ENCODE results near the gene AP5Z1. TPM values are rescaled to one million over a fixed set of nuclear protein-coding genes. Genes with fewer than 3 reads are reported as not detected.

Gene AP5Z1
- polyA plus RNA-seq, 3 donors = 30.8 to 75.2 (median 33.8) TPM

DNA sequence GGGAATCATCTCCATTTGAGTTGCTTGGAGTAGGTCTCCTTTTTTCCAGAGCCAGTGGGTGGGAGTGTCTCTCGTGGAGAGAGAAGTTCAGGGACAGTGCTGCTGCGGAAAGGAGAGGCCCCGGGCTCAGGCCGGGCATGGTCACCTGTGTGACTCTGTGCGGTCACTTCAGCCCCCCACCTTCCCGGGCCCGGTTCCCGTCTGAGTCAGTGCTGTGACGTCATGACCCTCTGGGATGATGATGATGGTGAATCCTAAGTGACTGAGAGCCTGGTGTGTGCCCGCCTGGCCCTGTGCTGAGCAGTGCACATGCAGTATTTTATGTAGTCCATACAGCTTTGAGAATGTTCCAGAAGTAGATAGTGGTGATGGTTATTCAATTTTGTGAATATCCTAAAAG, 32.6 kb upstream of the AP5Z1 start:
- H3K36me3 ChIP-seq (replicated peaks in 1 of 2; ENCODE audit: control insufficient read depth in 1 of 2, insufficient read depth in 2 of 2, low read length in 2 of 2) = peaks cover 21 to 28% of the 10 kb centered on the region in 2 donors
- DNase-seq = no peak
- H4K20me1 ChIP-seq (ENCODE audit: insufficient read depth, low read length) = peaks cover 17% of the 10 kb centered on the region
- no peaks in the 10 kb centered on the region for H3K27me3 ChIP-seq (ENCODE audit: control insufficient read depth in 2 of 2, insufficient read depth in 2 of 2, low read length in 2 of 2)
- peaks cover 71% of the 10 kb centered on the region for H3K79me2 ChIP-seq (ENCODE audit: insufficient read depth, low read length)
- H3K27me3 Mint-ChIP-seq (ENCODE audit: low read depth in 3 of 3) = peaks cover 0 to 2% (median 0%) of the 10 kb centered on the region in 3 donors
- no peaks in the 10 kb centered on the region for H3K9me3 ChIP-seq (replicated peaks in 1 of 2; ENCODE audit: control insufficient read depth in 1 of 2, insufficient read depth in 1 of 2, low read length in 2 of 2)
- H3K4me2 ChIP-seq (replicated peaks; ENCODE audit: extremely low read depth, low read length, poor library complexity, severe bottlenecking) = no peak overlapping the region
- WGBS (ENCODE audit: insufficient coverage) = 95% methylated on average over 10 of the region's 10 CpGs
- H3K4me1 Mint-ChIP-seq = peaks cover 54% of the 10 kb centered on the region
- H3K36me3 Mint-ChIP-seq = peaks cover 31 to 54% of the 10 kb centered on the region in 2 donors
- peaks cover 0 to 3% (median 0%) of the 10 kb centered on the region in 7 donors for H3K9me3 Mint-ChIP-seq
- no peak overlapping the region for H3K9ac ChIP-seq (ENCODE audit: insufficient read depth, low read length, poor library complexity, severe bottlenecking)
- H3K4me3 ChIP-seq (replicated peaks in 1 of 3; ENCODE audit: low read depth in 2 of 3, low read length in 3 of 3) = no peak overlapping the region
- intact Hi-C loops (cut with micrococcal nuclease) = no loop called here
- H2AFZ ChIP-seq (ENCODE audit: insufficient read depth, low read depth, low read length, poor library complexity, severe bottlenecking) = no peak overlapping the region
- H3K27ac ChIP-seq (ENCODE audit: low read depth in 1 of 2, low read length in 2 of 2) = peak overlapping the region in 1 of 2 donors; percentile 20
- H3K4me3 Mint-ChIP-seq = no peak overlapping the region
- no peak for TF ChIP-seq CTCF (IDR thresholded peaks at IDR 0.05)
- H3K27ac Mint-ChIP-seq = peak overlapping the region in 2 of 7 donors; percentile 40 to 51
- peaks cover 43 to 49% of the 10 kb centered on the region in 2 donors for H3K4me1 ChIP-seq (ENCODE audit: control insufficient read depth in 1 of 2, insufficient read depth in 2 of 2, low read length in 2 of 2)

DNA sequence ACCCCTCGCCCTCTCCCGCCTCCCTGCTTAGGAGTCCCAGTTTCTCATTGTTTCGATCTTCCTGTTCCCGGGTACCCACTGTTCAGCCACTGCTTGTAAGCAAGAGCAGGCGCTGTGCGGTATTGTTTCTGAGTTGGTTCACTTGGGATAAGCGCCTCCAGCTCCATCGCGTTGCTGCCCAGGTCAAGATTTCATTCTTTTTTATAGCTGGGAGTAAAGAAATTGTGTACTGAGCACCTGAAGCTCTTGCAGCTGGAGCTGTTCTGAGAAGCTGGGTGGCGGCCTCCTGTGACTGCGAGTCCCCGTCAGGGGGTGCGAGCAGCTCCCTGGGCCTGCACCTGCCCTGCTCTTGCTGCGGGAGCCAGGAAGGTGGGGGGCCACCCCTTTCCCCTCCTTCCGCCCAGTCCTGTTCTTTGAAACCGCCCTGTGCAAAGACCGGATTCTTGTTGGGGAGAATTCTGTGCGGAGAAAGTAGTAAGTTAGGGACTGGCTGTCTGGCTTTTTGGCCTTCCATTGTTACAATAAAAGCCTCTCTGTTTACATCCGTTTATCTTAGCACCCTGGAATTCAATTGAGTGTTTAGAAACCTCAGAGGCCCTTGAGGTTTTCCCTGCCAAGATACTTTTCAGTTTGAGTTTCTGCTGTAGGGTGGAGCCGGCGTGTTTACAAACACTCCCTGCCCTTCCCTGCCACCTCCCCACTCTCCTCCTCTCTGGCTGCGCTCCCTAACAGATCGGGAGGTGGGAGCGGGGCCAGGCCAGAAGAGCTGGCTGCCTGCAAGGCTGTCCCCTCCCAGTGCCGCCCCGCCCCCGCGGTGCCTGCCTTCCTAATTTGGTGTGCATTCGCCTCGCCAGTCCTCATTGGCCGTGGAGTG, 30.8 kb upstream of the AP5Z1 start:
- no peak for TF ChIP-seq CTCF (IDR thresholded peaks at IDR 0.05)
- H3K36me3 ChIP-seq (replicated peaks in 1 of 2; ENCODE audit: control insufficient read depth in 1 of 2, insufficient read depth in 2 of 2, low read length in 2 of 2) = peaks cover 21 to 43% of the 10 kb centered on the region in 2 donors
- Mint-ChIP-seq H3K27ac (peak overlapping the region; percentile 93 to 97 (median 97)), H3K9me3 (peaks cover 0 to 3% (median 0%) of the 10 kb centered on the region in 7 donors), H3K4me3 (peak overlapping the region; percentile 76 to 88), H3K27me3 (ENCODE audit: low read depth in 3 of 3) (peaks cover 0 to 2% (median 0%) of the 10 kb centered on the region in 3 donors), H3K36me3 (peaks cover 37 to 66% of the 10 kb centered on the region in 2 donors), H3K4me1 (peaks cover 44% of the 10 kb centered on the region)
- peaks cover 73% of the 10 kb centered on the region for H3K79me2 ChIP-seq (ENCODE audit: insufficient read depth, low read length)
- peak overlapping the region; percentile 50 for H2AFZ ChIP-seq (ENCODE audit: insufficient read depth, low read depth, low read length, poor library complexity, severe bottlenecking)
- H3K9ac ChIP-seq (ENCODE audit: insufficient read depth, low read length, poor library complexity, severe bottlenecking) = peak overlapping the region; percentile 60
- peak; percentile 41 to 58 (median 50) for DNase-seq
- no peaks in the 10 kb centered on the region for H3K9me3 ChIP-seq (replicated peaks in 1 of 2; ENCODE audit: control insufficient read depth in 1 of 2, insufficient read depth in 1 of 2, low read length in 2 of 2)
- H3K4me2 ChIP-seq (replicated peaks; ENCODE audit: extremely low read depth, low read length, poor library complexity, severe bottlenecking) = peak overlapping the region; percentile 75
- peak overlapping the region; percentile 40 to 77 (median 62) for H3K4me3 ChIP-seq (replicated peaks in 1 of 3; ENCODE audit: low read depth in 2 of 3, low read length in 3 of 3)
- intact Hi-C loops (cut with micrococcal nuclease) = loop anchor here in 1 of 2 donors (2.0 to 5.0 kb wide), 3 partner anchors 18 to 62 kb away; partner anchors contain the start of gene FOXK1
- WGBS (ENCODE audit: insufficient coverage) = 21% methylated on average over 25 of the region's 31 CpGs
- peaks cover 40 to 43% of the 10 kb centered on the region in 2 donors for H3K4me1 ChIP-seq (ENCODE audit: control insufficient read depth in 1 of 2, insufficient read depth in 2 of 2, low read length in 2 of 2)
- H4K20me1 ChIP-seq (ENCODE audit: insufficient read depth, low read length) = peaks cover 11% of the 10 kb centered on the region
- H3K27me3 ChIP-seq (ENCODE audit: control insufficient read depth in 2 of 2, insufficient read depth in 2 of 2, low read length in 2 of 2) = no peaks in the 10 kb centered on the region
- peak overlapping the region; percentile 77 to 95 for H3K27ac ChIP-seq (ENCODE audit: low read depth in 1 of 2, low read length in 2 of 2)
